Fibroblast of skin of scalp (primary cell): ENCODE measurements around the gene KIF20A.
A peak's percentile ranks its signal among the peaks of the same experiment; 100 is the strongest.
"Not testable (repeated sequence)": the region's sequence is repeated elsewhere in the genome, so short reads cannot be mapped to it uniquely, and the experiment has no call there.

Source experiments
- DNase-seq: peaks from one replicate; pipeline ENCODE4 v3.0.0-alpha.2; 2013

The KIF20A gene

DNA sequence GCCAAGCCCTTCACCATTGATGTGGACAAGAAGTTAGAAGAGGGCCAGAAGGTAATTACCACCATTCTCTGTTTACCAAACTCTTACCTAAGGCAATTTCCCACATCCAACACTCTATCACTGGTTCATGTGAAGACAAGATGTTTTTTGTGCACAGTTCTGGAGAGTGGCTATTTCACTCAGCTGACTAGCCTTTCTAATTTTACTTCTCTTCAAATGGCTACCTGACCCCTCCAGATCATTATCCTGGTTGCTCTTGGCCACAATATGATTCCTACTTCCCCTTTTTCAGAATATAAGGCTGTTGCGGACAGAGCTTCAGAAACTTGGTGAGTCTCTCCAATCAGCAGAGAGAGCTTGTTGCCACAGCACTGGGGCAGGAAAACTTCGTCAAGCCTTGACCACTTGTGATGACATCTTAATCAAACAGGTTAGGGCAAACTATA lies 7.1 kb downstream of the KIF20A start:
- DNase-seq: no peak

DNA sequence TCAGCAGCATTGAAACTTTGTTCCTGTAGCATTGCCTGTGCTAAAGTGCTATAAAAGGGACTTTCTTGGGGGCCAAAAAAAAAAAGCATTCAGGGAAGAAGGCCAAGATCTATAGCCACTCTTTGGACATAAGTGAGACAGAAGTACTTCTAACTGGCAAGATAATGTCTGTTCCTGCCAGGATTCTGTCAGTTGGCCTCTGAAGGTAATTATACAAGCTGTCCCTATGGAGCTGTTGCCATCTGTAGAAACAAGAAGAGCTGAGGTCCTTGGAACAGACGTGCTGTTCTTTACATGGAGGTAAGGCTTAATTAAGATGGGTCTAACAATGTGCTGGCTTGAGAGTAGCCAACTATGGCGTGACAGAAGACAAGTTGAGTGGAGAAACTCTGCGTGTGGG lies 9.7 kb downstream of the KIF20A start:
- no peak for DNase-seq

DNA sequence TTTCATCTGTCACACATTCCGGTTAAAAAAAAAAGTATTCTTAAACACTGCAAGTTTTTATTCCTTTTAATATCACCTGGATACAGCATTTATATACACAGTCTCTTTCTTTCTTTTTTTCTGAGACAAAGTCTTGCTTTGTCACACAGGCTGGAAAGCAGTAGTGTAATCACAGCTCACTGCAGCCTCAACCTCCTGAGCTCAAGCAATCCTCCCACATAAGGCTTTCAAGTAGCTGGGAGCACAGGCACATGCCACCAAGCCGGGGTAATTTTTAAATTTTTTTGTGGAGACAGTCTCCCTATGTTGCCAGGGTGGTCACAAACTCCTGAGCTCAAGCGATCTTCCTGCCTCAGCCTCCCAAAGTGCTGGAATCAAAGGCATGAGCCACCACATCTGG lies 13.9 kb downstream of the KIF20A start:
- DNase-seq: no peak

DNA sequence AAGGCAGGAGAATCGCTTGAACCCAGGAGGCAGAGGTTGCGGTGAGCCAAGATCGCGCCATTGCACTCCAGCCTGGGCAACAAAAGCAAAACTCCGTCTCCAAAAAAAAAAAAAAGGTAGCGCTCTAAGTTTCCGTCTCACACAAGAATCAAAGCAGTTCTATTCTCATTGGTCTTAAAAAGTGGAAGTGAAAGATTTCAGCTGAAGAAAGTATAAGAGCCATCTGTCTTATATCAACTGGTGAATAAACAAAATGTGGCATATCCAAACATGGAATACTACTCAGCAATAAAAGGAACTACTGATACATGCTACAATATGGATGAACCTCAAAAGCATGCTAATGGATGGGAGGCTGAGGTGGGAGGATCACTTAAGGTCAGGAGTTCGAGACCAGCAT lies 14.9 kb downstream of the KIF20A start:
- not testable (repeated sequence) for DNase-seq

DNA sequence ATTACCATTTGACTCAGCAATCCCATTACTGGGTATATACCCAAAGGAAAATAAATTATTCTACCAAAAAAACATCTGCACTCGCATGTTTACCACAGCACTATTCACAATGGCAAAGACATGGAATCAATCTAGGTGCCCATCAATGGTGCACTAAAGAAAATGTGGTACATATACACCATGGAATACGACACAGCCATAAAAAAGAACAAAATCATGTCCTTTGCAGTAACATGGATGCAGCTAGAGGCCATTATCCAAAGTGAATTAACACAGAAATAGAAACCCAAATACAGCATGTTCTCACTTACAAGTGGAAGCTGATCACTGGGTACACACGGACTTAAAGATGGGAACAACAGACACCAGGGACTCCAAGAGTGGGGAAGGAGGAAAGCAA lies 32.1 kb downstream of the KIF20A start:
- DNase-seq: no peak

DNA sequence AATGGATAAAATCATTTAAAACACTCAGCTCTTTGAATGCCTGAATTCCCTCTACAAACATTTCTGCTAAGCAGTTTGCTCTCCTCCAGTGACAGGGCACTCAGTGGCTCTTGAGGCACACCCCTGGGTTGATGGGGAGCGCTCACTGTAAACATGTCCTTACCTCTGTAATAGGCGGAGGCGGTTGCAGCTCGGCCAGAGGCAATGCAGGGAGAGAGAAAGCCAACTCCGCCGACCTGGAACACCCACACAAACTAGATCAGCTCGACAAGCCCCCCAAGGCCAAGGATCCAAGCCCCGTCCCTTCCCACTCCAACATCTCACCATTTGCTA lies 33.9 kb downstream of the KIF20A start:
- no peak for DNase-seq

DNA sequence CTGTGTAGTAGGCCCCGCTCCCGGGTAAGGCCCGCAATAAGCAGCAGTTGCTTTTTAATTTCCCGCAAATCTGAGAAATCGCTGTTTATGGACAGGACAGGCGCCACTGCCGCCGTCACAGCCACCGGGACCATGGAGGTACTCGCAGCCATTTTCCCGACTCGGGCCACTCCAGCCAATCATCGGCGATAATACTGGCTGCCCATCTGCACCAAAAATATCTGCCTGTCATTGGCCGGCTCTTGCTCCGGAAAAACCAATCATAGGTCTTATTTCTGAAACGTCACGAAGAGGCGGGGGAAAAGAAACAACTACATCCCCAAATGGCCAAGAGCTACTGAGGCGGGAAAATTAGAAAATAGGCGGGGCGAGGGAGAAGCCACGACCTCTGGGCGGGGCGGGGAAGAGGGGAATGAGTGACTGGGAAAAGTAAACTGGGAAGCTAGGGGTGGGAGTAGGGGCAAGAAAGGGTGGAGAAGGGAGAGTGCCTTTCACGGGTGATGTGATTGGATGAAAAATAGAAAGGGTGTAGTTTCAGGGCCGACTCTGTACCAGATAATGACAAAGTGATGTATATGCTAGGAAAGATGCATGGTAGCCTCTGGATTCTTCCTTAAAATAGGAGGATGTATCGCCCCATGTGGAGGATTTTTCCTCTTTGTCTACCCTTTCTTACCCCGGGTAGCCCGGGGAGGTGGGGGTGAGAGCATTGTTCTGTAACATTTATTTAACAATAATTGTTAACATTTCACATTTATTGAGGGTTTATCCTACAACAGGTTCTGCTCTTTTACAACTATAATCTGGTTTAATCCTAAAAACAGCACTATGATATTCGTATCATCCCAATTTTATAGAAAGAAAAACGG lies 34.5 kb downstream of the KIF20A start, which contains the start of gene CDC23:
Gene CDC23, minus strand, starts transcription at position 163 of the 869 bp plus-strand sequence. Its CDS starts 11 bp downstream, at position 152.
- peak; percentile 99 for DNase-seq

DNA sequence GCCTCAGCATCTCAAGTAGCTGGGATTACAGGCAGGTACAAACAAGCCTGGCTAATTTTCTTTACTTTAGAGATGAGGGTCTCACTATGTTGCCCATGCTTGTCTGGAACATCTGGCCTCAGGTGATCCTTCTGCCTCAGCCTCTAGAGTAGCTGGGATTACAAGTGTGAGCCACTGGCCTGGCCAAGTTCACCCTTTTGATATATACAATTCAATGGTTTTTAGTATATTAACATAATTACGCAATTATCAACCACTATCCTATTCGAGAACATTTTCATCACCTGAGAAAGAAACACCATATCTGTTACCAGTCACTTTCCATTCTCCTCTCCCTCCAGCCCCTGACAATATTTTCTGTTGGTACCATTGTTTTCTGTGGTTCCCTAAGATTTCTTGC lies 37.9 kb downstream of the KIF20A start:
- no peak for DNase-seq

DNA sequence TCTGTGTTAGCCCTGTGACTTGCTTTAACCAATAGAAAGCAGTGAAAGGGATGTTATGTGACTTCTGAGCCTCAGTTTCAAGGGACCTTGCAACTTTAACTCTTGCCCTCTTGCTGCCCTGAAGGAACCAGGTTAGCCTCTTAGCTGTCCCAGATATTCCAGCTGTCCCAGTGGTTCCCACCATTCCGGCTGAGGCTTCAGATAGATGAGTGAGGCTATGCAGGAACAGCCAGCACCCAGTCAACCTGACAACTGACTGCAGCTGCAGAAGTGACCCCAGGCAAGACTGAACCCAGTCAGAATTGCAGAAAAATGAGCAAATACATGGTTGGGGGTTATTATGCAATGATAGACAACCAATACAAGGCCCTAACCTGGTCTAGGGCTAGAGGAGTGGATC lies 44.6 kb downstream of the KIF20A start:
- DNase-seq: no peak

DNA sequence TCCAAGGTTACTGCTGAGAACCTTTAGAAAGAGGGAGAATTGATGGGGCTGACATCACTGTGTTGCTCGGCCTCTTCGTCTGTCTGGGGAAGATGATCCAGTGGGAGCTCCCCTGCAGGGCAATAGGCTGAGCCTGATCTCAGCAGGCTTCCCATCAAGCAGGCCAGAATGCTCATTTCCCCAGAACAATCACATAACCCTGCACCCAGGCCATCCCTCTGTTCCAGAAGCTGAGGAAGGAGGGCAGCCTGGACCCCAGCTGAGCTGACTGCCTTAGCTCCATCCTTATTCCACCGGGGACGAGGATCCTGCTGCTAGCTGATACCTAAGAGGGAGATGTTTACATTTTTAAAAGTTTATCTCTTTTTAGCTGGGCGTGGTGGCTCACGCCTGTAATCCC lies 45.8 kb downstream of the KIF20A start:
- no peak for DNase-seq

DNA sequence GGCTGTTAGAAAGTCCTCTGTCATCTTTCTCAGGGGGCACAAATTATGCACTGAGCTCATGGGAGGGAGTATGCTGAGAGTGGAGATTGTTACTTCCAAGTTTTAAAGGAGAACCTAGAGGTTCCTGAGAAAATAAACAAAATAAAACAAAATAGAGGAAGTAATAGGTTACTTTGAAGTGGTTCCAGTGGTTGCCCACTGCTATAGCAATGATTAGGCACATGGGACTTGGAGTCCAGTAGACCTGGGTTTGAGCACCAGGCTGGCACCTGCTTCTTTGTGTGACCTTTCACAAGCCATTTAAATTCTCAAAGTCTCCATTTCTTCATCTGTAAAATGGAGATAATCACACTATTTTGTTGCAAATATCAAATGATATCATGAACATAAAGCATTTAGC lies 48.0 kb downstream of the KIF20A start:
- no peak for DNase-seq

DNA sequence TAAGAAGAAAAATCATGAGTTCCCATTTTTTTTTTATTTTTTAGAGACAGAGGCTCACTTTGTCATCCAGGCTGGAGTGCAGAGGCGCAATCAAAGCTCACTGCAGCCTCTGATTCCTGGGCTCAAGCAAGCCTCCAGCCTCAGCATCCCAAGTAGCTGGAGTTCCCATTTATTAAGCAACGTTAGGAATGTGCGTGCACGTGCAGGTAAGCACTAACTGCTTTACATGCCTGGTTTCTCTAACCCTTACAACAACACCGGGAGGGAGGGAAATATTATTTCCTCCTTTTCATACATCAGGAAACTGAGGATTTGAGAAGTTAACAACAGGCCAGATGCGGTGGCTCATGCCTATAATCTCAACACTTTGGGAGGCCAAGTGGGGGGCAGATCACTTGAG lies 50.5 kb downstream of the KIF20A start:
- DNase-seq: no peak

DNA sequence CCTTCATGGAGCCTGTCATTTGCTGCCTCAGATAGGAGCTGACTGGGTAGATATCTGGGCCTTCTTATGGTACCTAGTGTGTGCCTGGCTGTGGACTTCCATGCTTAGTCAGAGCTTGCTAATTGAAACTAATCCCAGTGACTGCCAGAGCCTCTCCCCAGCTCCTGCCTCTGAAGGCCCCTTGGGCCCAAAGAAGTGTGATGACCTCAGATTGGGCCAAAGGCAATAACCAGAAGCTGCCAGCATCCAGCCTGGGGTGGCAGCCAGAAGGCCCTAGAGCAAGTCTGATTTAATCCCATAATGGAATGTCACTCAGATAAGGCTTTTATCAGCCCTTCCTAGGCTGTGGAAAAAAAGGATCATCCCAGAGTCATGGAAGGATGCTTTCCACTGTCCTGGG lies 51.3 kb downstream of the KIF20A start:
- DNase-seq: peak; percentile 62

DNA sequence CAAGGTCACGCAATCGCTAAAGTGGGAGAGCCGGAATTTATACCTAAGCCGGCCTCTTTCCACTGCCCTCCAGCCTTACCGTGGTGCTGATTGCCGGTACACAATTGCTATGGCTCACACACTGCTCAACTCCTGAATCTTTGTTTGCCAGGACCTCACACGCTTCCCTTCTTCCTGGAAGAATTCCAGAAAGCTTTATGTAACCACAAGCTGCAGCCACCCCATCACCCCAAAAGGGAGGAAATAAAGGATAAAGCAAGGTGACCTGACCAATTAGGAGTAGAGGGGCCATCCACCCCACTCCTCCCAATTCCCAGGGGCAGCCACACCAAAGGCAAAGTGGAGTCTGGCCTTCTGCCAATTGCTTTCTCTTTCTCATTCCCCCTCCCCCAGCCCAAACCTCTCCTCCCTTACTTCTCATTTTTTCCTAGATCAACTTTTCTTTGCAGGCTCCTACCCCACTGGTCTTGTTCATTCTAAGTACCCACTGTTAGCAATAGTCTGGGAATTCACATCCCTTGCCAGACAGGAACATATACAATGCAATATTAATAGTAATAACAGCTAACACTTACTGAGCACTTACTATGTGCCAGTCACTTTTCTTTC lies 52.2 kb downstream of the KIF20A start:
- DNase-seq: peak; percentile 61

DNA sequence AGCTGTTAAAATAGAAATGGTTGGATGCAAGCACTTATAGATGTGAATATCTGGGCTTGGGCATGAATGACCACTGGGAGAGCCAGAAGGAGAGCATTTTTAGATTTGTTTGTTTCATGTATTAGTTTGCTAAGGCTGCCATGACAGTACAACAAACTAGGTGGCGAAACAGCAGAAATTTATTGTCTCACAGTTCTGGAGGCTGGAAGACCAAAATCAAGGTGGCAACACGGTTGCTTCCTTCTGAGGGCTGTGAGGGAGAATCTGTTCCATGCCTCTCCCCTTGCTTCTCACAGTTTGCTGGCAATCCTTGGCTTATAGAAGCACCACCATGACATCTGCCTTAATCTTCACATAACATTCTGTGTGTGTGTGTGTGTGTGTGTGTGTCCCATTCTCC lies 54.4 kb downstream of the KIF20A start:
- DNase-seq: no peak

DNA sequence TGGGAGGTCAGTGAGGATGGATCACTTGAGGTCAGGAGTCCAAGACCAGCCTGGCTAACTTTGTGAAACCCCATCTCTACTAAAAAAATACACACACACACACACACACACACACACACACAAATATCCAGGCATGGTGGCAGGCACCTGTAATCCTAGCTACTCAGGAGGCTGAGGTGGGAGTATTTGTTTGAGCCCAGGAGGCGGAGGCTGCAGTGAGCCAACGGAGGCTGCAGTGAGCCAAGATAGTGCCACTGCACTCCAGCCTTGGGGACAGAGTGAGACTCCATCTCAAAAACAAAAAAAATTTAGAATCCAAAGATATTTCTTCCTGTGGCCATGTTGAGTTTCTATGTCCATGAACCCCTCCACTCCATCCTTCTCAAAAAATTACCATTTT lies 55.7 kb downstream of the KIF20A start:
- no peak for DNase-seq
